HepG2 (cell line): ENCODE measurements around the gene WBP1. TPM values are rescaled to one million over a fixed set of nuclear protein-coding genes. Genes with fewer than 3 reads are reported as not detected.

ENCODE experiments used
- AFF4 ChIP-seq: sonication (generic); formaldehyde crosslinking; IDR thresholded peaks from 2 replicates; pipeline ENCODE4 v1.4.0; 2020; ENCODE audit warnings: missing genetic modification reagents
- CTCF ChIP-seq: sonication (generic); formaldehyde crosslinking; IDR thresholded peaks from 2 replicates; pipeline ENCODE4 v1.5.0; 2020; ENCODE audit warnings: mild to moderate bottlenecking, missing genetic modification reagents, moderate library complexity
- ESRRA ChIP-seq: sonication (generic); formaldehyde crosslinking; IDR thresholded peaks from 2 replicates; pipeline ENCODE4 v1.5.1; 2020; ENCODE audit warnings: mild to moderate bottlenecking, low read depth, missing genetic modification reagents
- KLF9 ChIP-seq: IDR thresholded peaks from 2 replicates; pipeline ENCODE4 v1.6.1; 2016; ENCODE audit warnings: low read depth
- MAX ChIP-seq: IDR thresholded peaks from 2 replicates; pipeline ENCODE4 v1.6.1; 2012; ENCODE audit warnings: inconsistent platforms
- MAZ ChIP-seq, 2 experiments: sonication (generic) in 1 of 2; formaldehyde crosslinking in 1 of 2; IDR thresholded peaks; 2 replicates each; pipeline versions ENCODE4 v1.5.0 to v1.6.1; 2012 to 2020; ENCODE audit warnings: low read depth in 2 of 2, mild to moderate bottlenecking in 2 of 2, borderline replicate concordance in 1 of 2, improper control_type of control experiment in 1 of 2, low read length in 1 of 2, missing genetic modification reagents in 1 of 2, moderate library complexity in 1 of 2
- MXD1 ChIP-seq: sonication (generic); formaldehyde crosslinking; IDR thresholded peaks from 2 replicates; pipeline ENCODE4 v1.4.0; 2020; ENCODE audit warnings: mild to moderate bottlenecking, missing genetic modification reagents
- THAP11 ChIP-seq: IDR thresholded peaks from 2 replicates; pipeline ENCODE4 v1.6.1; 2016; ENCODE audit warnings: missing biosample characterization, missing genetic modification reagents
- ZBTB26 ChIP-seq: IDR thresholded peaks from 2 replicates; pipeline ENCODE4 v1.6.1; 2016; ENCODE audit warnings: missing compliant biosample characterization, missing genetic modification reagents, borderline replicate concordance
- ZFP82 ChIP-seq: sonication (generic); formaldehyde crosslinking; IDR thresholded peaks from 2 replicates; pipeline ENCODE4 v1.5.1; 2020; ENCODE audit warnings: mild to moderate bottlenecking, missing genetic modification reagents, borderline replicate concordance
- ZFYVE20 ChIP-seq: sonication (generic); formaldehyde crosslinking; IDR thresholded peaks from 2 replicates; pipeline ENCODE4 v1.8.0; 2023; ENCODE audit warnings: low read depth, mild to moderate bottlenecking, moderate library complexity, missing genetic modification reagents, borderline replicate concordance
- ZNF547 ChIP-seq: sonication (generic); formaldehyde crosslinking; IDR thresholded peaks from 2 replicates; pipeline ENCODE4 v1.5.1; 2020; ENCODE audit warnings: mild to moderate bottlenecking, missing genetic modification reagents
- ZNF670 ChIP-seq: sonication (generic); formaldehyde crosslinking; IDR thresholded peaks from 2 replicates; pipeline ENCODE4 v1.8.0; 2022; ENCODE audit warnings: mild to moderate bottlenecking, missing genetic modification reagents, borderline replicate concordance
- ZNF792 ChIP-seq: IDR thresholded peaks from 2 replicates; pipeline ENCODE4 v1.6.1; 2016
- ZXDC ChIP-seq: sonication (generic); formaldehyde crosslinking; IDR thresholded peaks from 2 replicates; pipeline ENCODE4 v1.5.0; 2020; ENCODE audit warnings: mild to moderate bottlenecking, missing genetic modification reagents
- polyA plus RNA-seq, 8 experiments: library from polyadenylated mRNA; depleted of rRNA in 3 of 8; stranded (reverse) in 7 of 8; unstranded in 1 of 8; fragments of >200 nt; fragmentation: Illumina TruSeq in 4 of 8; extraction: Trizol in 4 of 8; gene quantifications; 2 replicates each; pipeline versions ENCODE4 v1.2.1 to v1.2.3, GENCODE V29; 2011 to 2016; ENCODE audit warnings: low read depth in 4 of 8, missing spikeins in 1 of 8, mixed read lengths in 1 of 8; ENCODE audit not compliant: insufficient read depth in 1 of 8
- total RNA-seq, 5 experiments: library from RNA; depleted of rRNA; stranded (reverse); fragments of >200 nt; fragmentation: Illumina TruSeq; extraction: Trizol; gene quantifications; 2 replicates each; pipeline ENCODE4 v1.2.3, GENCODE V29; 2016; ENCODE audit warnings: low read depth in 1 of 5

WBP1 gene
- total and polyA plus RNA-seq, 2 of the 13 experiments (the other 11 are each of a cell fraction or from before 2014, with no cell fraction given): 38.8 to 85.7 TPM

GRCh38 chr2:74457129-74457548, 1.1 kb upstream of the WBP1 start (continued):
- peak; percentile 31; the same call in 1 of the 2 replicates for TF ChIP-seq CTCF (CRISPR knock-in tag)
- peak; percentile 60; the same call in 1 of the 2 replicates for TF ChIP-seq MAZ (IDR thresholded peaks at IDR 0.05; ENCODE audit: borderline replicate concordance, low read depth, low read length)
- 0 out of 2 replicates have a peak, but pooled peaks have one; percentile 34 for TF ChIP-seq MAZ (CRISPR knock-in tag; IDR thresholded peaks at IDR 0.05; ENCODE audit: low read depth)
- 0 out of 2 replicates have a peak, but pooled peaks have one; percentile 32 for TF ChIP-seq ZNF792 (CRISPR knock-in tag)
- TF ChIP-seq ZNF670: 0 out of 2 replicates have a peak, but pooled peaks have one; percentile 12
- 0 out of 2 replicates have a peak, but pooled peaks have one; percentile 18 for TF ChIP-seq ZNF547 (CRISPR knock-in tag)
- peak; percentile 11; the same call in 1 of the 2 replicates for TF ChIP-seq MXD1
- peak; percentile 53; the same call in 1 of the 2 replicates for TF ChIP-seq ZXDC
- peak; percentile 38; the same call in 1 of the 2 replicates for TF ChIP-seq THAP11
- no peak for TF ChIP-seq ZFYVE20 (CRISPR knock-in tag)
- TF ChIP-seq ESRRA: no peak
- no peak for TF ChIP-seq AFF4 (CRISPR knock-in tag)
- TF ChIP-seq MAX: peak; percentile 34; the same call in 1 of the 2 replicates
- TF ChIP-seq ZFP82 (CRISPR knock-in tag): 0 out of 2 replicates have a peak, but pooled peaks have one; percentile 31
- peak; percentile 11; the same call in 1 of the 2 replicates for TF ChIP-seq ZBTB26
- TF ChIP-seq KLF9 (CRISPR knock-in tag): 0 out of 2 replicates have a peak, but pooled peaks have one; percentile 3
